B cell (primary cell): ENCODE data around the gene MR1. TPM values are rescaled to one million over a fixed set of nuclear protein-coding genes. Genes with fewer than 3 reads are reported as not detected.
A peak's percentile ranks its signal among the peaks of the same experiment; 100 is the strongest.
"Not testable (repeated sequence)": the region's sequence is repeated elsewhere in the genome, so short reads cannot be mapped to it uniquely, and the experiment has no call there.

Experiments
- ATAC-seq: fragments of 200-7000 bp; cut with Tn5 transposase; one replicate; pipeline ENCODE4 v1.10.0; 2021; ENCODE audit warnings: low read depth, mild to moderate bottlenecking, moderate number of reproducible peaks, moderate library complexity
- CTCF ChIA-PET: fragments of 350-600 bp; sonication (Branson Sonifier 250); formaldehyde crosslinking; loops from one replicate; lab custom pipeline; 2021; ENCODE audit warnings: antibody characterized with exemption, inconsistent platforms; lab: Charles Lee
- POLR2A ChIA-PET: fragments of 350-600 bp; sonication (Branson Sonifier 250); formaldehyde crosslinking; loops from one replicate; lab custom pipeline; 2021; ENCODE audit warnings: antibody characterized with exemption; lab: Charles Lee
- DNase-seq: peaks from one replicate; pipeline ENCODE4 v3.0.0; 2013
- H2AFZ ChIP-seq: 2 replicates; pipeline ENCODE4 v1.6.1; 2012; ENCODE audit warnings: mild to moderate bottlenecking, low read depth, low read length; ENCODE audit not compliant: insufficient read depth, poor library complexity, severe bottlenecking
- H3K27ac ChIP-seq, 2 donors: 1 replicate in 1 of 2; 2 replicates in 1 of 2; pipeline ENCODE4 v1.5.1; 2012 to 2013; ENCODE audit warnings: low read length in 2 of 2, mild to moderate bottlenecking in 2 of 2, moderate library complexity in 1 of 2
- H3K27me3 ChIP-seq, 4 experiments: fragments of 200-600 bp in 1 of 4; sonication (generic) in 1 of 4; replicated peaks in 1 of 4; 1 replicate in 2 of 4; 2 replicates in 2 of 4; pipeline versions ENCODE4 v1.6.1 to v1.7.0; 2013 to 2016; ENCODE audit warnings: low read length in 3 of 4, mild to moderate bottlenecking in 2 of 4, mixed read lengths in 1 of 4, moderate library complexity in 1 of 4; ENCODE audit not compliant: insufficient read depth in 4 of 4, control insufficient read depth in 3 of 4; ENCODE audit errors: control extremely low read depth in 1 of 4
- H3K36me3 ChIP-seq, 2 experiments: replicated peaks in 1 of 2; 1 replicate in 1 of 2; 2 replicates in 1 of 2; pipeline versions ENCODE4 v1.6.1 to v1.7.1; 2013; ENCODE audit warnings: low read length in 1 of 2; ENCODE audit not compliant: insufficient read depth in 2 of 2, control insufficient read depth in 1 of 2; ENCODE audit errors: control extremely low read depth in 1 of 2, extremely low read depth in 1 of 2
- H3K4me1 ChIP-seq, 2 donors: fragments of 200-600 bp in 1 of 2; sonication (generic) in 1 of 2; 1 replicate in 1 of 2; 2 replicates in 1 of 2; pipeline versions ENCODE4 v1.5.1 to v1.6.1; 2013 to 2017; ENCODE audit warnings: low read length in 2 of 2; ENCODE audit not compliant: control insufficient read depth in 2 of 2, insufficient read depth in 2 of 2
- H3K4me2 ChIP-seq: replicated peaks from 2 replicates; pipeline ENCODE3; 2012; ENCODE audit warnings: mild to moderate bottlenecking, low read depth, low read length; ENCODE audit not compliant: poor library complexity, severe bottlenecking
- H3K4me3 ChIP-seq, 5 experiments: fragments of 200-600 bp in 1 of 5; sonication (generic) in 1 of 5; 1 replicate in 3 of 5; 2 replicates in 2 of 5; pipeline versions ENCODE4 v1.5.1 to v1.7.0; 2011 to 2016; ENCODE audit warnings: low read length in 4 of 5, mild to moderate bottlenecking in 4 of 5, low read depth in 2 of 5, control low read depth in 1 of 5, moderate library complexity in 1 of 5; ENCODE audit not compliant: insufficient read depth in 1 of 5; ENCODE audit errors: control extremely low read depth in 1 of 5, extremely low read depth in 1 of 5
- H3K79me2 ChIP-seq: fragments of 200-600 bp; sonication (generic); one replicate; pipeline ENCODE4 v1.6.0; 2016; ENCODE audit warnings: low read length; ENCODE audit not compliant: control insufficient read depth, insufficient read depth
- H3K9ac ChIP-seq: fragments of 200-600 bp; sonication (generic); 2 replicates; pipeline ENCODE4 v1.6.1; 2017; ENCODE audit warnings: mild to moderate bottlenecking, low read length, moderate library complexity
- H3K9me3 ChIP-seq, 3 donors: one replicate each; pipeline versions ENCODE4 v1.6.1 to v1.7.1; 2013; ENCODE audit warnings: low read length in 2 of 3; ENCODE audit not compliant: control insufficient read depth in 2 of 3, insufficient read depth in 1 of 3; ENCODE audit errors: control extremely low read depth in 1 of 3
- H4K20me1 ChIP-seq: 2 replicates; pipeline ENCODE4 v1.6.0; 2012; ENCODE audit warnings: mild to moderate bottlenecking, low read length; ENCODE audit not compliant: insufficient read depth, control insufficient read depth, poor library complexity, severe bottlenecking
- H3K27ac Mint-ChIP-seq: one replicate; pipeline ENCODE4 v1.8.0; 2021; ENCODE audit warnings: mixed read lengths
- H3K27me3 Mint-ChIP-seq: one replicate; pipeline ENCODE4 v1.8.0; 2021; ENCODE audit warnings: mixed read lengths
- H3K4me1 Mint-ChIP-seq: one replicate; pipeline ENCODE4 v1.8.0; 2021; ENCODE audit warnings: mixed read lengths
- H3K4me3 Mint-ChIP-seq: one replicate; pipeline ENCODE4 v1.8.0; 2021; ENCODE audit warnings: mixed read lengths
- H3K9me3 Mint-ChIP-seq: one replicate; pipeline ENCODE4 v1.8.0; 2022; ENCODE audit warnings: mixed read lengths; ENCODE audit not compliant: insufficient read depth
- EZH2 ChIP-seq: IDR thresholded peaks from 2 replicates; pipeline ENCODE4 v1.6.1; 2012; ENCODE audit warnings: borderline replicate concordance, low read depth, mild to moderate bottlenecking, moderate library complexity, low read length; ENCODE audit not compliant: insufficient read depth, poor library complexity, severe bottlenecking
- WGBS: methylation state at CpG from one replicate; pipeline ENCODE4 v1.1.5; 2013; ENCODE audit warnings: missing lambda C conversion rate; ENCODE audit not compliant: insufficient coverage; 5-methylcytosine and 5-hydroxymethylcytosine counted together
- intact Hi-C: fragments of 100-400 bp; cut with micrococcal nuclease; formaldehyde crosslinking; loops from one replicate; pipeline ENCODE4 v1.10.0; 2022
- polyA plus RNA-seq: library from polyadenylated mRNA; depleted of rRNA; stranded (reverse); fragments of >200 nt; gene quantifications from 2 replicates; pipeline ENCODE4 v1.2.3, GENCODE V29; 2012
- total RNA-seq, 2 donors: library from RNA; stranded (reverse); fragments of 120-200 nt in 1 of 2; gene quantifications; 1 replicate in 1 of 2; 2 replicates in 1 of 2; pipeline versions ENCODE4 v1.2.3 to v1.2.4, GENCODE V29; 2013 to 2022
- TF ChIP-seq, protein P1 (sequence below): fragments of 200-600 bp; IDR thresholded peaks from one replicate; pipeline ENCODE4 v1.8.0; 2022; ENCODE audit warnings: antibody characterized with exemption, mild to moderate bottlenecking

The MR1 gene
- total and polyA plus RNA-seq, 2 donors (not counting 1 experiment from before 2014, with no cell fraction given), result 9.5 to 28.2 TPM

DNA sequence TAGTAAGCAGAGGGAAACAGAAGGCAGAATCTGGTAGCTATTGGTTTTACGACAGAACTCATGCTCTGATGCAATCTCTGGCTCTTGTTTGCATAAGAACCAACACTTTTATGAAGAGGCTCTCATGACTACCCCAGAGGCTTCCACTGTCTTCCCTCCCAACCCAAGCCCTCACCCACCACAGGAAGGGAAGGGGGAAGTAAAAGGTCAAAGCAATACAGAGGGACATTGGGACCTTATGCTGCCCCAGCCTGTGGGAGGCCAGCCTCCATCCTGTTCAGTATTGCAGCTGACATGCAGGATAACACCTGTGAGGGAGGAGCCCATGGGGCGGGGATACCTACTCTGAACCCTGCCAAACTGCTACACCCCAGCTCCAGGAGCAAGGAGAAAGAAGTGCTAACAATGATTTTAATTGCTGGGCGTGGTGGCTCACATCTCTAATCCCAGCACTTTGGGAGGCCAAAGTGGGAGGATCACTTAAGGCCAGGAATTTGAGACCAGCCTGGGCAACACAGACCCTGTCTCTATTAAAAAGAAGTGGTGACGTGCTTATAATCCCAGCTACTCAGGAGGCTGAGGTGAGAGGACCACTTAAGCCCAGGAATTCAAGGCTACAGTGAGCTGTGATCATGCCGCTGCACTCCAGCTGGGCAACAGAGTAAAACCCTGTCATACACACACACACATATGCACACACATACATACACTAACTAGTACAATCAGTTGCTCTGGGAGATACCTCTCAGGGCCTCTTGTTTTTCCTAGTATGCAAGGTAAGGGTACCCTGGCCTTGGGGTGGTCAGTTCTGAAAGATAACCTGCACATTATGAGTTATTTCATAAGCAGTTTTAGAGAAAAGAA is 9.5 kb downstream of the MR1 start:
- CTCF ChIA-PET, result interaction anchor here (1.2 to 2.1 kb wide), 2 partner anchors 10 to 98 kb away, joined by 3 to 11 read pairs; no protein-coding TSS in a partner anchor
- Histone ChIP-seq H3K4me1 (peaks cover 0 to 7% of the 10 kb centered on the region in 2 donors), H3K4me2 (no peak overlapping the region), H4K20me1 (peaks cover 48% of the 10 kb centered on the region), H3K9ac (no peak overlapping the region), H3K36me3 (peaks cover 0 to 39% of the 10 kb centered on the region in 2 experiments), H3K9me3 (peaks cover 0 to 4% (median 0%) of the 10 kb centered on the region in 3 donors), H2AFZ (no peak overlapping the region), H3K79me2 (peaks cover 53% of the 10 kb centered on the region), H3K27ac (no peak overlapping the region), H3K27me3 (no peaks in the 10 kb centered on the region), H3K4me3 (no peak overlapping the region)
- intact Hi-C loops, result no loop called here
- TF ChIP-seq, protein P1, sequence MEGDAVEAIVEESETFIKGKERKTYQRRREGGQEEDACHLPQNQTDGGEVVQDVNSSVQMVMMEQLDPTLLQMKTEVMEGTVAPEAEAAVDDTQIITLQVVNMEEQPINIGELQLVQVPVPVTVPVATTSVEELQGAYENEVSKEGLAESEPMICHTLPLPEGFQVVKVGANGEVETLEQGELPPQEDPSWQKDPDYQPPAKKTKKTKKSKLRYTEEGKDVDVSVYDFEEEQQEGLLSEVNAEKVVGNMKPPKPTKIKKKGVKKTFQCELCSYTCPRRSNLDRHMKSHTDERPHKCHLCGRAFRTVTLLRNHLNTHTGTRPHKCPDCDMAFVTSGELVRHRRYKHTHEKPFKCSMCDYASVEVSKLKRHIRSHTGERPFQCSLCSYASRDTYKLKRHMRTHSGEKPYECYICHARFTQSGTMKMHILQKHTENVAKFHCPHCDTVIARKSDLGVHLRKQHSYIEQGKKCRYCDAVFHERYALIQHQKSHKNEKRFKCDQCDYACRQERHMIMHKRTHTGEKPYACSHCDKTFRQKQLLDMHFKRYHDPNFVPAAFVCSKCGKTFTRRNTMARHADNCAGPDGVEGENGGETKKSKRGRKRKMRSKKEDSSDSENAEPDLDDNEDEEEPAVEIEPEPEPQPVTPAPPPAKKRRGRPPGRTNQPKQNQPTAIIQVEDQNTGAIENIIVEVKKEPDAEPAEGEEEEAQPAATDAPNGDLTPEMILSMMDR, result no peak
- TF ChIP-seq EZH2, result no peak
- Mint-ChIP-seq H3K9me3 (no peaks in the 10 kb centered on the region), H3K4me1 (peaks cover 34% of the 10 kb centered on the region), H3K4me3 (no peak overlapping the region), H3K27ac (no peak overlapping the region), H3K27me3 (no peaks in the 10 kb centered on the region)
- POLR2A ChIA-PET, result no interaction called here
- ATAC-seq, result no peak
- 88% methylated on average over 2 of the region's 5 CpGs for WGBS
- DNase-seq, result no peak

DNA sequence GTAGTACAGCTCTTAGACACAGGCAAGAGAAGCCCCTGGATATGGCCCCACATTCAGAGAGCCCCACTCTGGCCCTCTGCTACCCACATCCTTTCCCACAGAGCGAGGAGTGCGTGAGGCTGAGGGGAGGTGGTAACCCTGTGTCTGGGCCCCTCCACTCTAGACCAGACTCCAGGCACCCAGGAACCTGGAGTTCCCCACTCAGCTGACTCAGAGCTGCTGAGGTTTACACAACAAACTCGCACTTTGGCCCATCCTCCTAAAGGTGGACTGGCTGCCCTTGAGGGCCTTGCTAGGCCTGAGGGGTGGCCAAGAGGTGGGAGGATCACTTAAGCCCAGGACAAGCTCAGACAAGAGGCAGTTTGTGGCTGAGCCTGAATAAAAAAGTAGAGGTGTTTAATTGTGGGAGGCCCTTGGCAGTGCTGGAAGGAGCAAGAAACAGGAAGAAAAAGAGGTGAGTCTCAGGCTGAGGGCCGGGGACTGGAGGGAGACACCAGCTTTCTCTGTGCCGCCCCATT is 10.7 kb downstream of the MR1 start:
- no peak for DNase-seq
- peaks cover 0 to 4% (median 0%) of the 10 kb centered on the region in 3 donors for H3K9me3 ChIP-seq
- 84% methylated on average over 4 of the region's 5 CpGs for WGBS
- peaks cover 41% of the 10 kb centered on the region for H3K79me2 ChIP-seq
- H3K36me3 ChIP-seq, result peaks cover 0 to 29% of the 10 kb centered on the region in 2 experiments
- ChIA-PET POLR2A (no interaction called here), CTCF (no interaction called here)
- H3K27ac ChIP-seq, result no peak overlapping the region
- peaks cover 0 to 8% of the 10 kb centered on the region in 2 donors for H3K4me1 ChIP-seq
- TF ChIP-seq, protein P1, result no peak
- TF ChIP-seq EZH2, result no peak
- H2AFZ ChIP-seq, result no peak overlapping the region
- no peak overlapping the region for H3K4me3 Mint-ChIP-seq
- intact Hi-C loops, result no loop called here
- peaks cover 33% of the 10 kb centered on the region for H3K4me1 Mint-ChIP-seq
- H3K27me3 Mint-ChIP-seq, result no peaks in the 10 kb centered on the region
- no peak overlapping the region for H3K4me2 ChIP-seq
- peaks cover 39% of the 10 kb centered on the region for H4K20me1 ChIP-seq
- H3K27ac Mint-ChIP-seq, result no peak overlapping the region
- no peak overlapping the region for H3K9ac ChIP-seq
- no peak overlapping the region for H3K4me3 ChIP-seq
- H3K9me3 Mint-ChIP-seq, result no peaks in the 10 kb centered on the region
- peak; percentile 24 for ATAC-seq
- H3K27me3 ChIP-seq, result no peaks in the 10 kb centered on the region

DNA sequence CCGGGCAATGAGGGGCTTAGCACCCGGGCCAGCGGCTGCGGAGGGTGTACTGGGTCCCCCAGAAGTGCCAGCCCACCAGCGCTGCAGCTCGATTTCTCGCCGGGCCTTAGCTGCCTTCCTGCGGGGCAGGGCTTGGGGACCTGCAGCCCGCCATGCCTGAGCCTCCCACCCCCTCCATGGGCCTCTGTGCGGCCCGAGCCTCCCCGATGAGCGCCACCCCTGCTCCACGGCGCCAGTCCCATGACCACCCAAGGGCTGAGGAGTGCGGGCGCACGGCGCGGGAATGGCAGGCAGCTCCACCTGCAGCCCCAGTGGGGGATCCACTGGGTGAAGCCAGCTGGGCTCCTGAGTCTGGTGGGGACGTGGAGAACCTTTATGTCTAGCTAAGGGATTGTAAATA is 12.2 kb downstream of the MR1 start:
- H4K20me1 ChIP-seq, result peaks cover 30% of the 10 kb centered on the region
- POLR2A ChIA-PET, H3K4me3 ChIP-seq, intact Hi-C loops, ATAC-seq, H3K27me3 Mint-ChIP-seq, H3K9me3 Mint-ChIP-seq, H3K4me3 Mint-ChIP-seq, DNase-seq, H3K4me1 ChIP-seq, H3K4me2 ChIP-seq, H3K27me3 ChIP-seq, H2AFZ ChIP-seq, CTCF ChIA-PET, H3K27ac Mint-ChIP-seq, H3K9me3 ChIP-seq, H3K9ac ChIP-seq, H3K27ac ChIP-seq: not testable (repeated sequence)
- WGBS, result 97% methylated on average over 19 of the region's 22 CpGs
- peaks cover 1 to 32% of the 10 kb centered on the region in 2 experiments for H3K36me3 ChIP-seq
- H3K79me2 ChIP-seq, result peaks cover 29% of the 10 kb centered on the region
- H3K4me1 Mint-ChIP-seq, result peaks cover 26% of the 10 kb centered on the region
